Subcutaneous adipose tissue (tissue), 4 donors: Measurements from ENCODE around the gene MYO5A. TPM values are rescaled to one million over a fixed set of nuclear protein-coding genes. Genes with fewer than 3 reads are reported as not detected.

Experiments
- total RNA-seq, 4 donors: library from RNA; depleted of rRNA; stranded (reverse); fragments of >200 nt; gene quantifications; one replicate each; pipeline ENCODE4 v1.1.0, GENCODE V29; 2016
- TF ChIP-seq, protein P1 (sequence below): fragments of 450-650 bp; IDR thresholded peaks from one replicate; pipeline ENCODE4 v1.5.1; 2016; ENCODE audit warnings: low read depth, mild to moderate bottlenecking, control low read depth, antibody characterized with exemption, moderate library complexity

MYO5A gene
- 100 to 1,000 TPM in 2 of 4 donors, 10 to 100 TPM in 2; 54.6 to 121 (median 99.4) TPM for total RNA-seq

DNA sequence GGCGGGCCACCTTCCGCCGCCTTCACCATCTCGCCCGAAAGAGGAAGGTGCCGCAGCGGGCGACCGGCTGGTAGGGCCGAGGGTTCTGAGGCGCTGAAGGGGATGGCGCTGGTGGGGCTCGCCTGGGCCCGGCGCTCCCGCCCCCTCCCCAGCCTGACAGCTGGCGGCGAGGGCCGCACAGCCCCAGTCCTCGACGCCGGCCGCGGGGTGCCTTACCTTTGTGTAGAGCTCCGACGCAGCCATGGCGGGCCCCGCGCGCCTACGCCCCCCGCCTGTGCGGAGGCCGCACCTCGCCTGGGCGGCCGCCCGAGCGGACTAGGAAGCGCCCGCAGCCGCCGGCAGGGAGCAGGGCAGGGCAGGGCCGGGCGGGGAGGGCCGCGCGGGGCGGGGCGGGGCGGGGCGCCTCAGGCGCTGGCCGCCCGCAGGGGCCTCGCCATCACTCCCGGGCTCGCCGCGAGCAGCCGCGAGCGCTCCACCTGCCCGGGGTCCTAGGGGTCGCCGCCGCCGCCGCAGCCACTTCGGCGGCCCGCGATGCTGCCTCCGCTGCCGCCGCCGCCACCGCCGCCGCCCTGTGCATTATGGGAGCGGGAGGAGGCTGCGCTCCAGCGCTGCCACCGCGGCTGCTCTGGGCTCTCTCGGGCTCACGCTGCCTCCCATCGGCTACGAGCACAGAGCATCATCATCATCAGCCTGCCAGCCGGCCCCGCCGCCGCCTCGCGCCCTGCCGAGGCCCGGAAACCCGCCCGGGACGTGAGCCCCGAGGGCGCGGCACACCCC is at the start of gene MYO5A:
MYO5A (minus strand) TSS at position 317 of the 777 bp plus-strand sequence; CDS start at position 243, 74 bp downstream.
- TF ChIP-seq, protein P1, sequence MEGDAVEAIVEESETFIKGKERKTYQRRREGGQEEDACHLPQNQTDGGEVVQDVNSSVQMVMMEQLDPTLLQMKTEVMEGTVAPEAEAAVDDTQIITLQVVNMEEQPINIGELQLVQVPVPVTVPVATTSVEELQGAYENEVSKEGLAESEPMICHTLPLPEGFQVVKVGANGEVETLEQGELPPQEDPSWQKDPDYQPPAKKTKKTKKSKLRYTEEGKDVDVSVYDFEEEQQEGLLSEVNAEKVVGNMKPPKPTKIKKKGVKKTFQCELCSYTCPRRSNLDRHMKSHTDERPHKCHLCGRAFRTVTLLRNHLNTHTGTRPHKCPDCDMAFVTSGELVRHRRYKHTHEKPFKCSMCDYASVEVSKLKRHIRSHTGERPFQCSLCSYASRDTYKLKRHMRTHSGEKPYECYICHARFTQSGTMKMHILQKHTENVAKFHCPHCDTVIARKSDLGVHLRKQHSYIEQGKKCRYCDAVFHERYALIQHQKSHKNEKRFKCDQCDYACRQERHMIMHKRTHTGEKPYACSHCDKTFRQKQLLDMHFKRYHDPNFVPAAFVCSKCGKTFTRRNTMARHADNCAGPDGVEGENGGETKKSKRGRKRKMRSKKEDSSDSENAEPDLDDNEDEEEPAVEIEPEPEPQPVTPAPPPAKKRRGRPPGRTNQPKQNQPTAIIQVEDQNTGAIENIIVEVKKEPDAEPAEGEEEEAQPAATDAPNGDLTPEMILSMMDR = no peak

DNA sequence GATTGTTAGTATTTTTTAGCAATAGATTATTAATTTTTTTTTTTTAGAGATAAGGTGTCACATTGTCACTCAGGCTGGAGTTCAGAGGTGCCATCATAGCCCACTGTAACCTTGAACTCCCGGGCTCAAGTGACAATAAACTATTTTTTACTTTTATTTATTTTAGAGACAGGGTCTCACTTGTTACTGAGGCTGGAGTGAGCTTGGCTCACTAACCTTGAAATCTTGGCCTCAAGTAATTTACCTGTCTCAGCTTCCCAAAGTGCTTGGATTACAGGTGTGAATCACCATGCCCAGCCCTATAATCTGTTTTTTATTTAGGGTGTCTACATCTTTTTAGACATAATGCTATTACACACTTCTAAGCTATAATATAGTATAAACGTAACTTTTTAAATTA is 48.0 kb upstream of the MYO5A start:
- TF ChIP-seq, protein P1 = no peak

DNA sequence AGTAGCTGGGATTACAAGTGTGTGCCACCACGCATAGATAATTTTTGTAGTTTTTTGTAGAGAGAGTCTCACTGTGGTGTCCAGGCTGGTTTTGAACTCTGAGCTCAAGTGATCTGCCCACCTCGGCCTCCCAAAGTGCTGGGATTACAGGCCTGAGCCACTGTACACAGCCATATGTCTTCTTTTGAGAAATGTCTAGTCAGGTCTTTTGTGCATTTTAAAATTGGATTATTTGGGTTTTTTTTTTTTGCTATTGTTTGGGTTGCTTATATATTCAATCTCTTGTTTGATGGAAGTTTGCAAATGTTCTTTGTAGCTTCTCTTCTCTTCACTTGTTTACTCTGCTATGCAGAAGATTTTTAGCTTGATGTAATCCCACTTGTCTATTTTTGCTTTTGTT is 46.4 kb upstream of the MYO5A start:
- TF ChIP-seq, protein P1 = no peak

DNA sequence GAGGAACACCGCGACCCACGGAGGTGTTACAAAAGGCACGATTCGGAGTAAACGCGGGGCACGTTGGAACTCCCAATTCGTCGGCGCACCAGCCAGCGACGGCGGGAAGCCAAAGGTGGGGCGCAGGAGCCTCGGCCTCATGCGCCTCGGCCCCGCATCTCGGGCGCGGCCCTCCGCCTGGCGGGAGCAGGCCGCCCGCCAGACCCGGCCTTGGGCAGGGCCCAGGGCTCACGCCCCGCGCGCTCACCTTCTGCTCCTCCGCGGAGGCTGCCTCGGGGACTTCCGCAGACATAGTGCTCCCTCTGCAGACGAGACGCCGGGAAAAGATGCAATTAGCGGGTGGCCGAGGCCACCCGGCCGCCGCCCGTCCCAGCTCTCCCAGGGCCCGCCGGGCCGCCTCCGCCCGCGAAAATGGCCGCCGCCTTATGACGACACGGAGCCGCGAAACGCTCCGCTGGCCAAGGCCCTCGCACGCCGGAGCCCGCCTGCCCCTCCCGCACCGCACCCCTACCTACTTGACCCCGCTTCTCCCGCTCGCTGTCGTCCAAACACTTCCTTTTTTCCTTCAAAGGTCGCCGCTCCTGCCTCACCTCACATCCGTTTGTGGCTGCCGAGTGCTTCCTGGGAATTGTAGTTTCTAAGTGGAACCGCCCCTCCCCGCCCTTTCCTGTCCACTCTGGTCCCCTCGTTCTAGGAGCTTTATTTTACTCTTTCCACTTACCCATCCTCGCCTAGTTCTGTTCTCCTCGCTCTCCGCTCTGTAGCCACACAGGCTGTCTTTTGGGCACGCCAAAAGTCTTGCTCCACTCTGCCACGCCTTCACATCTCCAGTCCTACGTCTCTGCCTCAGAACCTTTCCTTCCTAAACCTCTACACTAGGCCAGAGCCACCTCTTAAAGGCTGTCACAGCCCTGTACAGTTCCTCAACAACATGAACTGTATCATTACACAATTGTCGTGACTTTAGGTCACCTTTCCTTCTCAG is 40.2 kb upstream of the MYO5A start, which contains the start of gene ARPP19:
ARPP19 (minus strand) TSS at position 430 of the 985 bp plus-strand sequence; CDS start at position 292, 138 bp downstream.
- TF ChIP-seq, protein P1 = no peak

DNA sequence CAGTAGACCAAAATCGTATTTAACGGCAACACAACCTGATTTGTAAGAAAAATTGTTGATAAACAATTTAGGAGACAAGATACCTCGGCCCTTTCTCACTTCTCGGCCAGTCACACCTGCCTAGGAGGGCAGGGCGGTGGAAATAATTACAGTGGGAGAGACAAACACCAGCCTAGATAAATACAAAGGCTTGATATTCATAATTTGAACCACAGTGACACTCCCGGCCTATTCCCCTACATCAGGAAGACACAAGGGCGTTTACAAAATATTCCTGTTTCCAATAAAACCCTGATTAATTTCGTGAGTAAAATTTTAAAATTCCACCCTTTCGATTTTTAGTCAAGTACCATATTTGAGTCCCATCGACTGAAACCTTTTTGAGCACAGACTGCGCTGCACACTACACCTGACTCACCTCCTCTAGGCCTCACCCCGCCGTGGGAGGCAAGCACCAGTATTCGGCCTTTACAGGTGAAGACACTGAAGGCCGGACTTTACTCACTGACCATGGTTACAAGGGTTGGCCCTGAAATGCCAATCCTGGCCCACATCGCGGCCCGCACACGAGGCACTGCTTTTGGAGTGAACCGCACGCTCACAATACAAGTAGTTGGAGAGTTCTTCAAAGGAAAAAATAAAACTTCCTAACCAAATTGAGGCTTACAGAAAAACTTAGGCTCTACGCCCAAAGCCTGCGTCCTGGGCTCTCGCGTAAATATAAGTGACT is 39.4 kb upstream of the MYO5A start:
- TF ChIP-seq, protein P1 = no peak

DNA sequence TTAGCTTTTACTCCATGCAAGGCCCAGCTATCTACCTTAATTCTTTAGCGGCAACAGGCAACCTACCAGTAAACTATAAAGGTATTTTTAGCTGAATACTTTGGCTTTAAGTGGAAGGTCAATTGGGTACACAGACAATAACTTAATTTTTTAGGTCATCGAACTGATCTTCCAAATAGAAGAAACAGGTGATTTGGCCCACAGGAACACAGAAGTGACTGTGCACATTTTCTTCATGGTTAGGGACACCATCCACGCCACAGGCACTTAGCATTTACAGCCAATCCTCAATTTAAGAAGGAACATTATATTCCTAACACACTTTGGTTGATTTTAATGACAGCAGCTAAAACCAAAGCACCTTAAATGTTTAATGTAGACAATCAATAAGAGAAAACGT is 38.2 kb upstream of the MYO5A start:
- TF ChIP-seq, protein P1 = no peak
